NCI-H1092 treated with DMSO at 0.1 percent for 48 hours (cell line): ENCODE measurements around the gene ASPG.

Experiments used
- DNase-seq: peaks from one replicate; lab custom pipeline; 2025; lab: John Stamatoyannopoulos, UW

Gene ASPG

DNA sequence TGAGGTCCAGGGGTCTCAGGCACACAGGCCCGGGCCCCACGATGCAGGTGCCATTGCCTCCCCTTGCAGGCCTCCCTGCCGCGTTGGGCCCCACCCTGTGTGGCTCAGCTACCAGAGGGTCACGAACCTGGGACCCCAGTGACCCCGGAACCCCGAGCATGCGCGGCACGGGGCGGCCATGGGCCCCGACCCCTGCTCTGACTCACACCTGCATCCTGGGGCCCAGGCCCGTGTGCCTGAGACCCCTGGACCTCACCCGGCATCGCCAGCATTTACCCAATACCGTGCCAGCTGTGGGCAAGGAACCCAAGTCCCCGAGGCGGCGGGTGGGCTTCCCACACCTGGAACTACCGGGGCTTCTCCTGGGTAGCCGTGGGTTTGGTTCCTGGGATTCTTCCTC is 78.0 kb downstream of the ASPG start:
- DNase-seq = no peak

DNA sequence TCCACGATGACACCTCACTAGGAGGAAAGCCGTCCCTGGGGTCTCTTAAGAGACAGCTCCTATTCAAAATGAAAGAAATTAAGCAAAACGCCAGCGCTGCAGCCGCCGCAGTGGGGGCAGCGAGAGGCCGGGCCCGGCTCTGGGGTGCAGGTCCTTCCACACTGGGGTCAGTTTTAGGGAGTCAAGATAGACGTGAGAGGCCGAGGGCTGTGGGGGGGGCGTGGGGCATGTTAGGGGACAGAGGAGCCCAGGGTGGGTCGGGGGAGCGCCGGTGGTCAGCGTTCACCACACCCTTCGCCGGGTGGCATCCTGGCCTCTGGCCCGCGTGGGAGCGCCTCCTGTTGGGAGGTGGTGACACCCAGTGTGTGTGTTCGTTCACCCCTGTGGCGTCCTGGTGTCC is 78.5 kb downstream of the ASPG start:
- DNase-seq = no peak

DNA sequence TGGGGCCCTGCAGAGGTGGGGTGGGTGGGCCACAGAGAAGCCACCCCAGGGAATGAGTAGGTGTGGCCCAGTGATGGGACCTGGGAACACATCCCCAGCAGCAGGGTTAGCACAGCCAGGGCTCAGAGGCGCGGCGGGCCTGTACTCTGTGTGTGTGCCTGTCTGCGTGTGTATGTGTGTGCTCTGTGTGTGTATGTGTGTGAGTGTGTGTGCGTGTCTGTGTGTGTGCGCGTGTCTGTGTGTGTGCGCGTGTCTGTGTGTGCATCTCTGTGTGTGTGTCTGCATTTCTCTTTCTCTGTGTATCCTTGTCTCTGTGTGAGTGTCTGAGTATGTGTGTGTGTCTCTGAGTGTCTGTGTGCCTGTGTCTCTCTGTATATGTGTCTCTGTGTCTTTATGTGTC is 79.0 kb downstream of the ASPG start:
- no peak for DNase-seq
